DMS79 (cell line): ENCODE results near the gene SLC6A1.

Experiments used
- DNase-seq: peaks from one replicate; lab custom pipeline; 2025; lab: John Stamatoyannopoulos, UW

SLC6A1 gene

DNA sequence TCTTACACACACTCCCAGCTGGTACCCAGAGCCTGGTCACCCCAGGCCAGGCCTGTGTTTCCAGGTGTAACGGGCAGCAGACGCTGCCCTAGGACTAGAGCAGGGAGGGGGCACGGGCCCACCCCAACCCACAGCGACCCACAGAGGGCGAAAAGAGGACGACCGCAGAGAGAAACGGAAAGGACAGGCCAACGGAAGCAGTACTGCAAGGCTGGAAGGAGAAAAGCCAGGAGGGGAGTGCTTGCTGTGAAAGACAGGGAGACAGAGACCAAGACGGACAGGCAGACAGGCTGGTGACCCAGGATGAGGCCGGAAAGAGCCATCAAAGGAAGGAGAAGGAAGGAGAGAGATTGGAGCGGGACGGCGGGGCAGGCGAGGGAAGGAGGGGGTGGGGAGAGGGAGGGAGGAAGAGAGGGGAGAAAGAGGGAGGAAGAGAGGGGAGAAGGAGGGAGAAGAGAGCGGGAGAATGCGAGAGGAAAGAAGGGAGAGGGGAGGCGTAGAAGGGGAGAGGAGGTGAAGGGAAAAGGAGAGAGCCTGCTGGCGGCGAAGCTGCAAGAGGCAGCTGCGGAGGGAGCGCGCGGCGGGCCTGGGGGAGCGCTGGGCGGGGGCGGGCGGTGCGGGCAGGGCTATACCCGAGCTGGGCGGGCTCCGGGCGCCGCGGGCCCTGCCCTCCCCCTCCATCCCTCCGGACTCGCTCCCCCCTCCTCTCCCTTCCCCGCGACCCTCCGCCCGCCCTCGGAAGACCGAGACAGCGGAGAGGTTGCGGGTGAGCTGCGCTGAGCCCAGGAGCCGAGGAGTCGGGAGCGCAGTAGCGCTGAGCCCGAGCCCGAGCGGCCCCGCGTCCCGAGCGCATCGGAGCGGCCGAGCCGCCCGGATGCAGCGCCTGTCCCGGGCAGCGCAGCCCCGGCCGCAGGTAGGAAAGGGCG lies at the start of gene SLC6A1:
Gene SLC6A1, plus strand, starts transcription at position 732 of the 926 bp plus-strand sequence. CDS start 24,464 bp downstream, outside the sequence.
- DNase-seq = no peak

DNA sequence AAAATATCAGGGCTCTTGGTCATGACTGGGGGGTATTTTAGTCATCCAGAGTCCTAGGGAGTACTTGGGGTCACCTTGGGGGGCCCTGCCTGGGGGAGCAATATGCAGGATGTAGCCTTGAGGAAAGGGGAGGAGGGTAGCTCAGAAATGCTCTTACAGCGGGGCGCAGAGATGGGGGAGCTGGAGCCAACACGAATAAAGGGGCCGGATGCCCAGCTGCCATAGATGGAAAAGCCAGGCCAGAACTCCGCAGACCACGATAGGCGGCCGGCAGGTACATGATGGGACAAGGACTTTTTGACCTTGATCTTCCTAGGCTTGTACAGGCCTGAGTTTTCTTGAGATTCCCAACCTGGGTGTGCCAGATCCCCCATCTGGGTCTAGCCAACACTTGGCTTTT lies 47.7 kb upstream of the SLC6A1 start:
- DNase-seq = no peak

DNA sequence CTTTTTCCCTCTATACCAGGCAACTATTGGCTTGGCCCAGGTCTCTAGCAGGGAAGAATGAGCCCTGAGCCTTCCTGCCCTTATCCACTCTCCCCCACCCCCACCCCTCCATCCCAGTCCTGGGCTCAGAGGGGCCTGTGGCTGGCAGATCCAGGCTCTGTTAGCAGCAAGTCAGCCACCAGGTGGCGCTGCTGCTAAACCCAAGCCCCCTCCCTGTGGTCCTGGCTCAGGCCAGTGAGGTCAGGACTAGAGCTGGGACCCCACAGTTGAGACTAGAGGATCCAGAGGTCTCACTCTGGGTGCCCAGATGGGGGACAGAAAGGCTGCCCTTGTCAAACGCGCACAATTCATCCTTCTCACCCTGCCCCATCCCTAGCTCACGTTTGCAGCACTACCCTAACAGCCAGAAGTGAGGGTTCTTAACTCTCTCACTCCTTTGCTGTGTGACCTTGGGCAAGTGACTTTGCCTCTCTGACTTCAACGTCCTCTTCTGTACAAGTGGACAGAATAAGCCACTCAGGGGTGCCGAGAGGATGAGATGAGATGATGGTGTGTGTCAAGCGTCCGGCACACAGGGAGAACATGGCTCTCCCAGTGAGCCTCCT lies 46.8 kb upstream of the SLC6A1 start:
- no peak for DNase-seq

DNA sequence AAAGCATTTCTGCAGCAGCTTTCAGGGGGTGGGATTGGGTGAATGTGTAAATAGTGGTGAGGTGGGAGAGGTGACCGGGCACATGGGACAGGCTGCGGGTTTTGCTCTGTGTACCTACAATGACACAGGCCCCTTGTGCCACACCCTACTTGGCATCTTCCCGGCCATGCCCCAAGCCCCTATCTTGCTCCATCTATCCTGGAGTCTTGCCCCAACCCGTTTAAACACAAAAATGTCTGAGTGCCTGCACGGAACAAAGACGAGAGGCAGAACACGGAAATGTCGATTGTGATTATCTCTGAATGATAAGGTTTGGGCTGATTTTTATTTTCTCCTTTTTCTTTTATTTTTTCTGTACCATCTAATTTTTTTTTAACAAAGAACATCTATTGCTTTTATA lies 46.0 kb upstream of the SLC6A1 start:
- no peak for DNase-seq

DNA sequence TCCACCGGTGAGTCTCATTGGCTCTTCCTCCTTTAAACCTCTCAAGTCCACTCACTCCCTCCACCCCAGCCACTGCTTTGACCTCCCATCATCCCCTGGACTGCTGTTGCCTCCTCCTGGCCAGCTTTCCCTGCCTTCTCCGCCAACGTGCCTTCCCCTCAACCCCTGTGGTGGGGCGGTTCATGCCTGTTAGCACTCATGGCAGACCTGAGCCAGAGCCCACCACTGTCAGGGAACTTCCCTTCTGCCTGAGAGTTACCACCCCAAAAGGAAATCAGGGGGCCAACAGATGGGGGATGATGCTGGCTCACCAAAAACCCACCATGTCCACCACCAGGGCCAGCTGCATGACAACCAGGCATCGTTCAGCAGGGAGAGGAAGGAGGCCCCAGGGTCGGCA lies 44.2 kb upstream of the SLC6A1 start:
- DNase-seq = no peak

DNA sequence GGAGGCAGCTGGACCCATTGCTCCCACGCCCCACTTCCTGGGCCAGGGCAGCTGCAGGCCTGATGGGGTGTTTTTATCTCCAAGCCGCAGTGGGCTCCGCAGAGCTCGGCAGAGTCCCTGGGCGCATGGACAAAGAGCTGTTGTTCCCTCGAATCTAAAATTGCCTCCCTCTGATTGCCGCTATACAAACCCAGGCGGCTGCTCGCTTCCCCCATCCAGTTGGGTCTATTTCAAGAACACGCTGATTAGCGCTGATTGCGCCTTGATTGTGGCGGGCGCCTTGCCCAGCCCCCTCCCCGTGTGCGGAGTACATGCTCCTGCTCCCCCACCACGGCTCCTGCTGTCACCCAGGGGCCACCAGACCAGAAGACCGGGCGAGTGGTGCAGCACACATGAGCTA lies 43.4 kb upstream of the SLC6A1 start:
- DNase-seq = no peak

DNA sequence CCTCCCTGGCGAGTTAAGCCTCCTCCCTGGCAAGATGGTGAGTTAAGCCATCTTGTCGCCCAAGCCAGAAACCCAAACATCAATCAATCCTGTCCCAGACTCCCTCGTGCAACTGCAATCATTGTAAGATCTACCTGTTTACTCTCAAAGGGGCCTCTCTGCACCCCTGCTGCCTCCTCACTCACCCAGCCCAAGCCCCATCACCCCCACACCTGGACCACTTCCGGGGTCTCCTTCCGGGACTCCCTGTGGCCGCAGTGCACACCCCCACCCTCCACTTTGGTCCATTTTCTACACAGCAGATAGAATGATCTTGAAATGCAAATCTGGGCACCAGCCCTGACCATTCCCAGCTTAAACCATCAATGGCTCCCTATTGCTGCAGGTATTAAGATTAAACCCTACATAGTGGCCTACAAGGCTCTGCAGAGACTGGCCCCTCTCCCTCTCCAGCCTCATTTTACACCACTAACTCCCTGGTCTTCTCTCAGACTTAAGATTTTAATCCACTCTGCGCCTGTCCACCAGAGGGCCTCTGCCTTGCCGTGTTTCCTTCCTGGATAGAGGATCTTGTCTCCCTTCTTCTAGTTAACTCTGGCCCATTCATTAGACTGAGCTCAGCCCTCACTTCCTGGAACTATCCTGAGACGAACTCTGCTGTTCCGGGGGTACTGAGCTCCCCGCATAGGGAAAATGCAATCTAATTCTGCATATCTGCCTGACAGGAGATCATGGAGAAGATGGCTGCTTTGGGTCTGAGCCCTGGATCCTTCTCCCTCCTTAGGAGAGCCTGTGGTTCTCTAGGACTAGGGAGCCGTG lies 41.9 kb upstream of the SLC6A1 start:
- DNase-seq = no peak

DNA sequence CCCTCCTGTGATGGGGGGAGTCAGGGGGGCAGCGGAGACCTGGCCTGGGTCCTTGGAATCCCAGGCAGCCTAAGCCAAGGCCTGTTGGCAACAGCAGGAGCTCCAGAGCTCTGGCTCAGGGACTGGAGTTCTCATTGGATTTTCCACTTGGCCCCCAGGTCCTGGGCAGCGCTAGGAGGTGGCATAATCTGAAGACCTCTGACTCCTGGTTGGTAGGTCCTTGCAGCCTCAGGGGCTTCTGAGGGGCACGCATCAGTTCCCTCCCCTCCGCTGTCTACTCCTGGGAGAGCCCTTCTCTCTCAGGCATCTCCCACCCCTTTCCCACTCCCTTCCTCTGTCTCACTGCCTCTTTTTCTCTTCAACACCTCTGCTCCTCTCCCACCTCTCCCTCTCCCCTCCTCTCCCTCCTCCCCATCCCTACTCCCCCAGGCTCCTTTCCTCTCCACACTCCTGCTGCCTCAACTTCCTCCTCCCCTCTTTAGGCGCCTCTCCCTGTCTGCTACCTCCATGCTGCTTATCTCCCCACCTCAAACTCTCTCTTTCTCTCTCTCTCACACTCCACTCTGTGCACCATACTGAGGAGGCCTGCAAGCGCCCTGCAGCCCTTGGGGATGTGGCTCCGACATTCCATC lies 41.1 kb upstream of the SLC6A1 start:
- no peak for DNase-seq

DNA sequence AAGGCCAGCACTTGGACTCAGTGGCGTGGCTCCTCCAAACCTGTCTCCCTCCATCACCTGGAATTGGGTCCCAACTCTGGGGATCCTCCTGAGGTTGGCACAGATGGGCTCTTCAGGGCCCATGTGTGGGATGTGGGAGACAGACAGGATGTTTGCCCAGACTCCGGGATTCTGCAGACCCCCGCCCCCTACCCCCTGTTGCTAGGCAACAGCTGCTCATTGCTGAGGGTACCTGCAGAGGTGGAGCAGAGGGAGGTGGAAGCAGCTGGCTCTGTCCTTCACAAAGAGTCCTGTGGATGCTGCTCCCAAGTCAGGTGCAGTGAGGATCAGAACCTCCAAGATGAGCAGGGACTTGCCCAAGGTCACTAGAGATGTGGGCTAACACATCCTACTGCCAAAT lies 40.0 kb upstream of the SLC6A1 start:
- no peak for DNase-seq

DNA sequence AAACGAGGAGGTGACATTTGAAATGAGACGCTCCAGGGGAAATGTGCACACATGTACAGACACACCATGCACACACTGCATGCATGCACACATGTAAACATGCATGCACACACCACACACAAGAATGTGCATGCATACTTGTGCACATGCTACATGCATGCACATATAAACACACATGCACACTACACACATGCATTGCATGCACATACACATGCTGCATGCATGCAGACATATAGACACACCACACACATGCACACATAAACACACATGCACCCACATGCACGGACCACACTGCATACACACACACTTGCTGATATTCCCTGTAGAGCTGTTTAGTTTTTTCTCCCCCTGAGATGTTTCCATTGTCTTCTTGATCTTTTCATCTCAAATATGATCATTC lies 37.8 kb upstream of the SLC6A1 start:
- no peak for DNase-seq

DNA sequence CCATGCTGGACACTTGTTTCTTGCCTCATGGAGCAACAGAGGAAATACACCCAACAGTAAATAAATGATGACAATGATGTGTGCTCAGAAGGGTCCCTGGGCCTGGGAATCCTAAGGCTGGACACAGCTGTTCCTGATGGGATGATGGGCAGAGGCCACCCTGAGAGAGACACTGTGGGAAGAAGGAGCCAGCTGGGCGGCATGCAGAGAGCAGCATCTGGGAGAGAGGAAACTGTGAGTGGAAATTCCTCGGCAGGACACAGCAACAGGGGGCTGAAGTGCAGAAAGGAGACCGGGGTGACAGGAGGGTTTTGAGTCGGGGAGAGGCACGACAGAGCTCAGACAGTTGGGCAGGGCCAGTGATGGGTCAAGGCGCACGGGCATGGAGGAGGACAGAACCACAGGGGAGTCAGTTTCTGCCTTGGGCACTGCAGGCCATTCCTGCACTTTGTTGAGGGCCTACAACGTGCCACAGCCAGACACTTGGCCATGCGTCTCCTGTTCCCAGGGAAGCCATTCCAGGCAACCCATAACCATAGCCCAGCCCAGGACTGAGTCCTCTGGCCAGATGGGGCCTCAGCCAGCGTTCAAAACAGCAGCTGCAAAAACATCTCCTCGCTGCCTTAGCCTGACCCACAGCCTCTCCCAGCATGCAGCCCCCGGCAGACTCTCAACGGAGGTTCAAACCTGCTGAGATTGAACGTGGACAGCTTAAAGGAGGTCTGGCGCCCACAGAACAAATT lies 36.7 kb upstream of the SLC6A1 start:
- no peak for DNase-seq

DNA sequence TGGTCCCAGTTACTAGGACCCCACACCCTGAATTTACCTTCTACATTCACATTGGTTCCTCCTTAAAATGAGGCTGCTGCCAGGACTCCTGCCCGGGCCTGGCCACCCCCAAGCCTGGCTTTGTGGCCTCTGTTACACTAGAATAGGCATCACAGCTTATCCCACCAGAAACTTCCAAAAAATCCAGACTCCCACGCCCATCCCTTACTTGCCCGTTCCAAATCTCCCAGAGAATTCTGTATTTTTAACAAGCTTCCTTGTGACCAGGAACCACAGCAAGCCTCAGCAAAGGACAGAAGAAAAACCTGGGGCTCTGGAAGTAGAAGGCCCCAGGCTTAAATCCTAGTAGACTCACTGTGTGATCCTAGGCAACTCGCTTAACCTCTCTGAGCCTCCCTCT lies 36.0 kb upstream of the SLC6A1 start:
- no peak for DNase-seq

DNA sequence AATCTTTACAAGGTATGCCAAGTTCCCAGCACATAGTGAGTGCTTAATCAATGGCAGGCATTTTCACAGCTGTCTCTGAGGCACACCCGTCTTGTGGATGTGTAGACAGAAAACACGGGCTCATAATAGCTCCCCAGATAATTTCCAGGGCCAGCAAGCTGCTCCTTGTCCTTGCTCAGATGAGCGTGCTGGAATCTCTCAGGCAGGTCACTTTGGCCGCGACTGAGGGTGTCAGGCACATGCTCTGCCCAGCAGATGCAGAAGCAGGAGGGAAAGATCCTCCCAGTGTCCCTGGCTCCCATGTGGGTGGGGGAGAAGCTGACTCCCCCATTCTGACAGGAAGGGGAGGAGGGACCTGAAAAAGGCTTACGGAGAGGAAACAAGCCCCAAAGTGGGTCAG lies 35.6 kb upstream of the SLC6A1 start:
- DNase-seq = no peak

DNA sequence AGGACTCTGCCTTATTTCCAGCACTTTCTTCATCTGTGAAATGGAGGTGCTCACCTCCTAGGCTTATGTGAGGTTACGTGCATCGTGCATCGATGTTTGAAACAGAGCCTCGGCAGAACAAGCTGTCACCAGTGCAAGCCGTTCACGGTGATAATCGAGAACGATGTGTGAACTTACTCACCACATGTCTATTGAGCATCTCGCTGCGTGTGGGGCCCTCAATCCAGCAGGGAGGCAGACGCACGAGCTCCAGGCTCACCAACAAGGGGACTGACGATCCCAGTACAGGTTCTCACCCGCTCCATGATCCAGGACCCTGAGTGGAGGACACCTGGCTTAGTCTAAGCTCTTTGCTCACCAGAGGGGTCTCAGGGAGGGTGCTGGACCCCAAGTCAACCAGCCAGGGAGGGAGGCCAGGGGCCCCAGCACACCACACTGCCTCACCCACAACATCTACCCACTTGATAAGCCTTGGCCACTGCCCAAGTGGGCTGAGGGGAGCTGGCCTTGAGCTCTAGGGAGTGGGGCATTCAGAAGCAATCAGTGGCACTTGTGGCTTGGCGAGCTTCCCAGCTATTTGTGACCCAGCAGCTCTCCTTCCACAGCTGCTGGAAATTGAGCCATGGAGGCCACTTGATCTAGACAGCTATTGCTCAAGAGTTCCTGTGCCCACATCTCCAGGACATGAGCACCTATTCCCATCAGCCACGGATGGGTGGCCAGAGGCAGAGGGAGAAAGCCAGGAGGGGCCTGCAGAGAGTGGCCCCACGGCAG lies 34.4 kb upstream of the SLC6A1 start:
- DNase-seq = peak; percentile 90

DNA sequence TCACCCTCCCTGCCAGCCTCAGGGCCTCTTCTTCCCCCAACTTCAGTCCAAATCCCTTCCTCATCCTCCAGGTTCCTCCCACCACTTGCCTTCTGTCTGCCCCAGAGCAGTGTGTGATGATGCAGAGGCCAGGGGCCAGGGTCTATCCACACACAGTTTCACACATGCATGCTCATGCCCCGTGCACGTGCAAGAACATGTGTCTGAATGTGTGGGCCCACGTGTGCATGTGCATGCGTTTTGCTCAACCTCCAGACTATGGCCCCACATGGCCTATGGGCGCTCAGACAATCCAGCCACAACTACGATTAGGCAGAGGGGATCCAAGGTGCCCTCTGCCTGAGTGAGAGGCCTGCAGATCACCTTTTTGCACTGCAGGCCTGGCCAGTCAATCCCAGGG lies 32.3 kb upstream of the SLC6A1 start:
- no peak for DNase-seq

DNA sequence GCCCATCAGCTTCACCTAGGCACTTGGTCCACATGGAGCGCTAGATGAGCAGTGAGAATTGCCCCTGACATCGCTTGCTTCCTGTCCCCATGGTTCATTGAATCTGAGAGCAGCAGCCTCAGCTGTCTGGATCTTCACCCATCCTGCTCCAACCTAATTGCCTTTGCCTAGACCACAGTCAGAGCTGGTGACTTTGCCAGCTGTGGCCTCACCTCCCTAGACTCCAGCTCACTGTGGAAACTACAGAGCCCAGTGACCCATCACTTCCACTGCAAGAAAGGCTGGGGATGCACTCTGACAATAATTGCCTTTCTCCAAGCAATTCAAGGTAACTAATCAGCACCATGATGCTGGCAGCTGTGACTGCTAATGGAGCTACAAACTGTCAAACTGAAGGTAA lies 30.6 kb upstream of the SLC6A1 start:
- DNase-seq = peak; percentile 22

DNA sequence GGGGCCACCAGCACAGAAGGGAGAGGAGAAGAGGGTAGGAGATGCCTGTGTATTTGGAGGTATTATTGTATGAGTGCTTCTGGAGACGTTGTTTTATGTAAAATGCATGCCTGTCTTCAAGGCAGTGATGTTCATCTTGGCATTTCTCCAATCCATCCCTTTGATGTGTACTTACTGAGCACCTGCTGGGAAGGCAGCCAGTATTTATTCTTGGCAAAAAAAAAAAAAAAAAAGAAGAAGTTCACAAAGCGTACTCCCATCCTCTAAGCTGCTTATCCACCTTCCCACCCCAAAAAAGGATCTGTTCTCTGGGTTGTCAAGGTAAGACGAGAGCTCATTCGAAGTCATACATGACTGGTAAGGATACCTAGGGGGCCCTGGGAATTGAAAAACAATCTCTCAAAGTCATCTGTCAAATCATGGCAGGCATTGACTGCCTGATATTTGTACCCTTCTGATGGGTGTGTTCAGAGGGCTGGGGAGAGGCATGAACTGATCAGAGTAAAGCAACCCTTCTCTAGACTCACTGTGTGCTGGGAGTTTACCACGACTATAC lies 30.0 kb upstream of the SLC6A1 start:
- DNase-seq = peak; percentile 69

DNA sequence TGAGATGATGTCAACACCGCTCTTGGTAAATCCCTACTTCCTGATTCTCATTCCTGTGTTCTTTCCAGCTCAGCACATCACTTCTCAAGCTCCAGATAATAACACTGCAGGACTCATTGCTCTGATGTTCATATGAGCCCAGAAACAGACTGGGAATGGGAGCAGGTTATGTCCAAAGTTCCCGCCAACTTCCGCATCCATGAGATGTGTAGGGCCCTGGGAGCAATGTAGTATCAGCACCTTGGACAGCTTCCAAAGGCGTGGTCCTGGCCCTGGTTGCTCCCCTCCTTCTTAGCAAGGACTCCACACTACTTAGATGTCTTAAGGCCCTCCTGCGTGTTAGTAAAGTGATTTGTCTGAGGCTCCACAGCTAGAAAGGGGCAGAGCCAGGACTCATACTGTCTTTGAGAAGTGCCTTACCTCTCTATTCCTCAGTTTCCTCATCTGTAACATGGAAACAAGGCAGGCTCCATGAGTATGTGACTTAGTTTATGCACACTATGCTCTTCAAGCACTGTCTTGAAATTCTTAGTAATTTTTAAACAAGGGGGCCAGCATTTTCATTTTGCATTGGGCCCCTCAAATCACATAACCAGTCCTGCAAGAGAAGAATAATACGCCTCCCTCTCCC lies 27.9 kb upstream of the SLC6A1 start:
- no peak for DNase-seq

DNA sequence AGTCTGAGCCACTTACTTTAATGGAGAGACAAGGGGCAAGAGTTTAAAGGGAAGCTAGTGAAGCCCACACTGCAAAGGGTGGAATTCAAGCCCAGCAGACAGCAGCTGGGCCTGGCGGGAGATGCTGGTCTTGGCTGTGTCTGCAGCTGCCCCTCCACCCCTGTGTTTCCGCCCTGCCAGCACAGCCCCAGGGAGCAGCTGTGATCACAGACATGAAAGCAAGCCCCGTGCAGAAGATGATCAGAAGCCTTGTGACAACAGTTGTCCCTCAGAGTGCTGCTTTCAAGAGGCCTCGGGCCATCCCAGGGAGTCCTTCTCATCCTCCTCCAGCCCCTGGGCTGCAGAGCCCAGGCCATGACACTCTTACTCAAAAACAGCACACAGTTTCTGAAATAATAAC lies 24.1 kb upstream of the SLC6A1 start:
- no peak for DNase-seq
